H9 (cell line): ENCODE data around the gene BIVM. TPM values are rescaled to one million over a fixed set of nuclear protein-coding genes. Genes with fewer than 3 reads are reported as not detected.
A peak's percentile ranks its signal among the peaks of the same experiment; 100 is the strongest.

ENCODE experiments used
- DNase-seq: peaks from one replicate; pipeline ENCODE4 v3.0.0-alpha.2; 2017
- H2AFZ ChIP-seq: one replicate; pipeline ENCODE4 v1.6.1; 2013; ENCODE audit warnings: mild to moderate bottlenecking, low read length, control low read depth, moderate library complexity
- H2AK5ac ChIP-seq: 2 replicates; pipeline ENCODE4 v1.6.1; 2013; ENCODE audit warnings: low read length, control low read depth, mixed read lengths; ENCODE audit not compliant: insufficient read length
- H2BK120ac ChIP-seq: one replicate; pipeline ENCODE4 v1.6.1; 2013; ENCODE audit warnings: low read depth, mild to moderate bottlenecking, low read length, control low read depth, inconsistent platforms; ENCODE audit not compliant: poor library complexity, severe bottlenecking
- H2BK12ac ChIP-seq: 2 replicates; pipeline ENCODE4 v1.6.1; 2013; ENCODE audit warnings: low read length, control low read depth, mixed read lengths, low read depth; ENCODE audit not compliant: insufficient read length
- H2BK15ac ChIP-seq: 2 replicates; pipeline ENCODE4 v1.6.1; 2013; ENCODE audit warnings: low read depth, low read length, control low read depth
- H2BK20ac ChIP-seq: one replicate; pipeline ENCODE4 v1.6.1; 2013; ENCODE audit warnings: low read depth, mild to moderate bottlenecking, low read length, control low read depth, inconsistent platforms; ENCODE audit not compliant: poor library complexity, severe bottlenecking
- H2BK5ac ChIP-seq: 2 replicates; pipeline ENCODE4 v1.6.1; 2013; ENCODE audit warnings: low read length, control low read depth, mixed read lengths; ENCODE audit not compliant: insufficient read length
- H3K14ac ChIP-seq: 2 replicates; pipeline ENCODE4 v1.6.1; 2013; ENCODE audit warnings: low read length, control low read depth; ENCODE audit not compliant: insufficient read depth
- H3K18ac ChIP-seq: 2 replicates; pipeline ENCODE4 v1.6.1; 2013; ENCODE audit warnings: low read depth, mild to moderate bottlenecking, mixed read lengths, low read length, control low read depth; ENCODE audit not compliant: insufficient read length
- H3K23ac ChIP-seq: 2 replicates; pipeline ENCODE4 v1.6.1; 2013; ENCODE audit warnings: low read length, control low read depth, mixed read lengths, low read depth; ENCODE audit not compliant: insufficient read length
- H3K23me2 ChIP-seq: 2 replicates; pipeline ENCODE4 v1.6.1; 2013; ENCODE audit warnings: low read depth, mild to moderate bottlenecking, mixed read lengths, low read length, control low read depth; ENCODE audit not compliant: insufficient read length, poor library complexity, severe bottlenecking
- H3K27ac ChIP-seq: 2 replicates; pipeline ENCODE4 v1.5.1; 2013; ENCODE audit warnings: low read length, control low read depth, mixed read lengths, low read depth; ENCODE audit not compliant: insufficient read length
- H3K27me3 ChIP-seq: 2 replicates; pipeline ENCODE4 v1.6.1; 2013; ENCODE audit warnings: low read length, control low read depth, inconsistent platforms; ENCODE audit not compliant: insufficient read depth
- H3K4ac ChIP-seq: 2 replicates; pipeline ENCODE4 v1.6.1; 2013; ENCODE audit warnings: low read depth, mild to moderate bottlenecking, control low read depth, inconsistent platforms, low read length, moderate library complexity
- H3K4me1 ChIP-seq: 2 replicates; pipeline ENCODE4 v1.6.1; 2013; ENCODE audit warnings: low read length, control low read depth, inconsistent platforms; ENCODE audit not compliant: insufficient read depth
- H3K4me2 ChIP-seq: 2 replicates; pipeline ENCODE4 v1.6.1; 2013; ENCODE audit warnings: low read length, control low read depth, mixed read lengths; ENCODE audit not compliant: insufficient read length, insufficient read depth
- H3K56ac ChIP-seq: 2 replicates; pipeline ENCODE4 v1.6.1; 2013; ENCODE audit warnings: low read depth, mild to moderate bottlenecking, mixed read lengths, low read length, control low read depth; ENCODE audit not compliant: insufficient read length
- H3K79me1 ChIP-seq: 2 replicates; pipeline ENCODE4 v1.6.1; 2013; ENCODE audit warnings: low read depth, mild to moderate bottlenecking, moderate library complexity, low read length, control low read depth, inconsistent platforms; ENCODE audit not compliant: insufficient read depth, poor library complexity, severe bottlenecking
- H3K79me2 ChIP-seq: 2 replicates; pipeline ENCODE4 v1.6.1; 2013; ENCODE audit warnings: low read length, control low read depth, inconsistent platforms; ENCODE audit not compliant: insufficient read depth
- H3K9ac ChIP-seq: 2 replicates; pipeline ENCODE4 v1.6.1; 2013; ENCODE audit warnings: low read length, control low read depth, mixed read lengths; ENCODE audit not compliant: insufficient read length; ENCODE audit errors: extremely low read depth
- H3K9me3 ChIP-seq: one replicate; pipeline ENCODE4 v1.6.1; 2013; ENCODE audit warnings: low read depth, low read length, inconsistent platforms; ENCODE audit not compliant: control insufficient read depth
- H3T11ph ChIP-seq: one replicate; pipeline ENCODE4 v1.6.1; 2013; ENCODE audit warnings: mild to moderate bottlenecking, low read length, control low read depth, inconsistent platforms
- H4K20me1 ChIP-seq: one replicate; pipeline ENCODE4 v1.6.1; 2013; ENCODE audit not compliant: control insufficient read depth, insufficient read length, insufficient read depth
- H4K5ac ChIP-seq: 2 replicates; pipeline ENCODE4 v1.6.1; 2013; ENCODE audit warnings: low read depth, mild to moderate bottlenecking, mixed read lengths, low read length, control low read depth; ENCODE audit not compliant: insufficient read length
- H4K8ac ChIP-seq: replicated peaks from 2 replicates; pipeline ENCODE4 v1.6.1; 2013; ENCODE audit warnings: low read length, control low read depth, mixed read lengths, low read depth; ENCODE audit not compliant: insufficient read length
- H4K91ac ChIP-seq: 2 replicates; pipeline ENCODE4 v1.6.1; 2013; ENCODE audit warnings: low read depth, mild to moderate bottlenecking, moderate library complexity, mixed read lengths, low read length, control low read depth; ENCODE audit not compliant: insufficient read length
- H3K27ac Mint-ChIP-seq, 3 experiments: 2 replicates in 2 of 3; 3 replicates in 1 of 3; pipeline ENCODE4 v1.8.0; 2020 to 2021; ENCODE audit warnings: mixed read lengths in 3 of 3, mild to moderate bottlenecking in 1 of 3, moderate library complexity in 1 of 3
- H3K27me3 Mint-ChIP-seq: 2 replicates; pipeline ENCODE4 v1.8.0; 2021; ENCODE audit warnings: low read depth, mild to moderate bottlenecking, moderate library complexity, mixed read lengths
- H3K36me3 Mint-ChIP-seq, 3 experiments: 2 replicates in 2 of 3; 3 replicates in 1 of 3; pipeline ENCODE4 v1.8.0; 2020 to 2021; ENCODE audit warnings: low read depth in 3 of 3, mixed read lengths in 3 of 3; ENCODE audit not compliant: insufficient read depth in 1 of 3
- H3K4me1 Mint-ChIP-seq, 2 experiments: 2 replicates each; pipeline ENCODE4 v1.8.0; 2020; ENCODE audit warnings: mixed read lengths in 2 of 2
- H3K4me3 Mint-ChIP-seq, 2 experiments: 2 replicates in 1 of 2; 3 replicates in 1 of 2; pipeline ENCODE4 v1.8.0; 2020 to 2021; ENCODE audit warnings: mild to moderate bottlenecking in 2 of 2, mixed read lengths in 2 of 2, moderate library complexity in 1 of 2
- H3K9me3 Mint-ChIP-seq, 2 experiments: 2 replicates in 1 of 2; 3 replicates in 1 of 2; pipeline ENCODE4 v1.8.0; 2020; ENCODE audit warnings: mild to moderate bottlenecking in 2 of 2, mixed read lengths in 2 of 2, moderate library complexity in 1 of 2
- CTCF ChIP-seq: fragments of 200-600 bp; sonication (generic); conservative IDR thresholded peaks from 3 replicates; pipeline ENCODE4 v1.8.0; 2021; ENCODE audit warnings: antibody characterized with exemption, mild to moderate bottlenecking
- WGBS: extraction: QIAGEN DNeasy Blood & Tissue Kit; methylation state at CpG from one replicate; pipeline ENCODE4 v1.1.7; 2013; ENCODE audit warnings: missing lambda C conversion rate, low lambda C conversion rate, mixed read lengths; ENCODE audit not compliant: insufficient read length; ENCODE audit errors: extremely low coverage; 5-methylcytosine and 5-hydroxymethylcytosine counted together
- total RNA-seq: library from RNA; stranded (reverse); gene quantifications from 2 replicates; pipeline ENCODE4 v1.2.1, GENCODE V29; 2021

BIVM gene
- total RNA-seq, 1 experiment from 2014 or later: 9.0 TPM

GRCh38 chr13:102814025-102814607, 15.2 kb downstream of the BIVM start:
- Histone ChIP-seq H4K8ac (no peak overlapping the region), H3T11ph (no peak overlapping the region), H2BK20ac (no peak overlapping the region), H3K9ac (no peak overlapping the region), H3K27ac (no peak overlapping the region), H2BK15ac (no peak overlapping the region), H4K5ac (no peak overlapping the region), H3K23me2 (no peaks in the 10 kb centered on the region), H4K20me1 (no peaks in the 10 kb centered on the region), H3K9me3 (no peaks in the 10 kb centered on the region), H3K4me2 (no peak overlapping the region), H2AK5ac (no peak overlapping the region), H3K23ac (no peak overlapping the region), H2BK12ac (no peak overlapping the region), H3K4ac (no peak overlapping the region), H3K27me3 (no peaks in the 10 kb centered on the region), H3K4me1 (no peaks in the 10 kb centered on the region; the same call in 1 of the 2 replicates), H3K18ac (no peak overlapping the region), H2BK120ac (no peak overlapping the region), H2AFZ (no peak overlapping the region), H3K79me1 (no peaks in the 10 kb centered on the region), H4K91ac (no peak overlapping the region), H3K14ac (no peak overlapping the region), H3K79me2 (no peaks in the 10 kb centered on the region), H3K56ac (no peak overlapping the region), H2BK5ac (no peak overlapping the region)
- no peaks in the 10 kb centered on the region for H3K27me3 Mint-ChIP-seq
- peaks cover 4 to 11% (median 7%) of the 10 kb centered on the region in 3 experiments; a peak in 5 of 7 replicates for H3K36me3 Mint-ChIP-seq
- H3K4me3 Mint-ChIP-seq: no peak overlapping the region
- peaks cover 0 to 3% of the 10 kb centered on the region in 2 experiments; a peak in 2 of 4 replicates for H3K4me1 Mint-ChIP-seq
- DNase-seq: no peak
- no peak for TF ChIP-seq CTCF
- H3K27ac Mint-ChIP-seq: peak overlapping the region in 2 of 3 experiments; percentile 1 to 28; a peak in 2 of 7 replicates
- peaks cover 3 to 9% of the 10 kb centered on the region in 2 experiments; a peak in 4 of 5 replicates for H3K9me3 Mint-ChIP-seq
- WGBS: no CpG with 5 or more reads among the region's 7 CpGs
